Peyer's patch (tissue), 4 donors: ENCODE results near the gene SLC7A4. TPM values are rescaled to one million over a fixed set of nuclear protein-coding genes. Genes with fewer than 3 reads are reported as not detected.
"Not testable (repeated sequence)": the region's sequence is repeated elsewhere in the genome, so short reads cannot be mapped to it uniquely, and the experiment has no call there.

Experiments
- DNase-seq, 3 donors: peaks; one replicate each; pipeline ENCODE4 v3.0.0-alpha.2; 2017 to 2019
- H3K27ac ChIP-seq, 4 donors: fragments of 200-600 bp; sonication (generic); one replicate each; pipeline ENCODE4 v1.5.1; 2016 to 2019
- H3K27me3 ChIP-seq, 2 donors: fragments of 200-600 bp; sonication (generic); one replicate each; pipeline ENCODE4 v1.5.1; 2019
- H3K36me3 ChIP-seq, 3 donors: fragments of 200-600 bp; sonication (generic); one replicate each; pipeline ENCODE4 v1.5.1; 2016 to 2019
- H3K4me1 ChIP-seq, 4 donors: fragments of 200-600 bp; sonication (generic); one replicate each; pipeline ENCODE4 v1.5.1; 2016 to 2019
- H3K4me3 ChIP-seq, 4 donors: fragments of 200-600 bp; sonication (generic); 1 replicate in 3 of 4; 2 replicates in 1 of 4; pipeline ENCODE4 v1.5.1; 2016 to 2019; ENCODE audit warnings: mild to moderate bottlenecking in 1 of 4
- H3K9me3 ChIP-seq, 4 donors: fragments of 200-600 bp; sonication (generic); one replicate each; pipeline ENCODE4 v1.5.1; 2016 to 2019; ENCODE audit warnings: mild to moderate bottlenecking in 1 of 4
- CTCF ChIP-seq, 6 experiments: fragments of 450-650 bp in 4 of 6; fragments of 200-600 bp in 2 of 6; sonication (generic) in 1 of 6; IDR thresholded peaks; one replicate each; pipeline ENCODE4 v1.5.1; 2017 to 2019; ENCODE audit warnings: antibody characterized with exemption in 6 of 6, mild to moderate bottlenecking in 3 of 6, moderate library complexity in 1 of 6
- POLR2A ChIP-seq, 2 donors: fragments of 450-650 bp; IDR thresholded peaks; one replicate each; pipeline ENCODE4 v1.5.1; 2017; ENCODE audit warnings: antibody characterized with exemption in 2 of 2, mild to moderate bottlenecking in 2 of 2, moderate library complexity in 2 of 2
- total RNA-seq, 4 donors: library from RNA; depleted of rRNA; stranded (reverse); fragments of >200 nt; gene quantifications; one replicate each; pipeline ENCODE4 v1.1.0, GENCODE V29; 2016

The SLC7A4 gene
- total RNA-seq, 4 donors from 2014 or later: 0.40 to 3.7 (median 2.2) TPM

- Histone ChIP-seq H3K27ac (no peak overlapping the region), H3K9me3 (no peaks in the 10 kb centered on the region), H3K36me3 (no peaks in the 10 kb centered on the region), H3K4me1 (peaks cover 7 to 21% (median 13%) of the 10 kb centered on the region in 4 donors), H3K27me3 (no peaks in the 10 kb centered on the region), H3K4me3 (no peak overlapping the region)
- TF ChIP-seq POLR2A (IDR thresholded peaks at IDR 0.05) (no peak), CTCF (IDR thresholded peaks at IDR 0.05) (no peak)
- DNase-seq: no peak
Observed at GRCh38 chr22:21010426-21011113, 21.8 kb downstream of the SLC7A4 start.

- Histone ChIP-seq H3K27ac (no peak overlapping the region), H3K27me3 (no peaks in the 10 kb centered on the region), H3K9me3 (no peaks in the 10 kb centered on the region), H3K4me1 (peaks cover 4 to 13% (median 6%) of the 10 kb centered on the region in 4 donors), H3K36me3 (no peaks in the 10 kb centered on the region), H3K4me3 (no peak overlapping the region)
- TF ChIP-seq POLR2A (IDR thresholded peaks at IDR 0.05) (no peak), CTCF (IDR thresholded peaks at IDR 0.05) (no peak)
- no peak for DNase-seq
Observed at GRCh38 chr22:21009638-21010425, 22.5 kb downstream of the SLC7A4 start.

- not testable (repeated sequence) for H3K27ac ChIP-seq, H3K4me1 ChIP-seq, H3K9me3 ChIP-seq, H3K4me3 ChIP-seq, DNase-seq, H3K27me3 ChIP-seq, H3K36me3 ChIP-seq
Observed at GRCh38 chr22:21009208-21009607, 23.2 kb downstream of the SLC7A4 start.

- TF ChIP-seq POLR2A (IDR thresholded peaks at IDR 0.05): no peak
- TF ChIP-seq CTCF (IDR thresholded peaks at IDR 0.05): no peak
- Histone ChIP-seq H3K4me1 (peaks cover 0 to 32% (median 23%) of the 10 kb centered on the region in 4 donors), H3K27ac (peak overlapping the region in 1 of 4 donors; percentile 97), H3K9me3 (no peaks in the 10 kb centered on the region), H3K27me3 (no peaks in the 10 kb centered on the region), H3K36me3 (peaks cover 0 to 14% (median 0%) of the 10 kb centered on the region in 3 donors), H3K4me3 (no peak overlapping the region)
- no peak for DNase-seq
Observed at GRCh38 chr22:21003782-21004181, 28.6 kb downstream of the SLC7A4 start.

GRCh38 chr22:21001601-21002325 lies 30.6 kb downstream of the SLC7A4 start, which contains the start of gene THAP7:
Gene THAP7 (minus strand): TSS chr22:21002118. CDS start chr22:21001911, 207 bp downstream.
- H3K9me3 ChIP-seq: no peaks in the 10 kb centered on the region
- peaks cover 0 to 27% (median 0%) of the 10 kb centered on the region in 3 donors for H3K36me3 ChIP-seq
- TF ChIP-seq POLR2A (IDR thresholded peaks at IDR 0.05): peak; percentile 86 to 91
- TF ChIP-seq CTCF (IDR thresholded peaks at IDR 0.05): no peak
- no peaks in the 10 kb centered on the region for H3K27me3 ChIP-seq
- peak within 1 kb of the TSS; percentile 97 to 100 (median 98) for H3K27ac ChIP-seq
- peaks cover 0 to 32% (median 23%) of the 10 kb centered on the region in 4 donors for H3K4me1 ChIP-seq
- peak within 1 kb of the TSS; percentile 60 to 89 (median 74) for H3K4me3 ChIP-seq
- DNase-seq: peak; percentile 97 to 99 (median 99)
